Measurements from ENCODE around the gene UBR4.

The UBR4 gene

DNA sequence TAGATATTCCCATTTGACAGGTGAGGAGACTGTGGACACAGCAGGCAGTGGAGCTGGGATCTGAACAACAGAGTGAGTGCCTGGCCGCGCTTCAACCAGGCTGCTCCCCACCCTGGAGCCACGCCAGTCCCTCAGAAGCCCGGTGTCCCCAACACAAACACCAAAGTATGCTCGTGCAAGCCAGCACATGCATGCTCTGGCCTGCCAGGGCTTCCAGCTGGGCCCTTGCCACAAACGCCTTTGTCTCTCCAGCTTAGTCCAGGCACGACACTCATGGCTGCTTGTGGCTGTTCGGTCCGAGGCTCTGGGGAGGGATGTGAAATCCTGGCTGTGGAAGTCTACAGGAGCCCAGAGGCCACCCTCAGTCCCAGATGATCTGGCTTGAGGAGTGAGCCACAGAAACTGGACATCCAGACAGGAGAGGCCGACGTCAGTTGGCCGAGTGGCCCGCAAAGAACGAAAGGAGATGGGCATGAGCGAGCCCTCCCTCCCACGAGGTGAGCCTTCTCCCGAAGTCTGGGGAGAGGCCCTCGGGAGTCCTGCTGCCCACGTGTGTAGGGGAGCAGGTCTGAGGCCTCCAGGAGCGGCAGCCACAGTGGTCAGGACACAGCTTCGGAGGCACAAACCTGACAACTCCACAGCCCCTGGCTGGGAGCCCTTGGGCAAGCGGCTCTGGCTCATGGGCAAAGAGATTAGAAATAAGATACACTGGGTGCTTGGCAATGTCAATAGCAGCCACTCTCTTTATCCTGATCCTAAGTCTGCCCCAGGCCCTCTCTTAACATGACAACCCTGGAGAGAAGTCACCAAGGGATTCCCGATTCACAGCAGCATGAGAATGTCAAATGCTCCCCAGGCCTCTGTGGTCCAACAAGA lies 136.5 kb downstream of the UBR4 start:
- DNase-seq (ENCODE audit: insufficient read length) (no peak), FAIRE-seq (no peak)
- TF ChIP-seq POLR2AphosphoS5 (IDR thresholded peaks at IDR 0.05; ENCODE audit: low read depth, low read length) (0 out of 2 replicates have a peak, but pooled peaks have one; percentile 5), POLR2A (IDR thresholded peaks at IDR 0.05; ENCODE audit: low read depth, low read length) (no peak)

GRCh38 chr1:19072285-19072981 lies 137.6 kb downstream of the UBR4 start:
- no peak for FAIRE-seq
- no peak for DNase-seq (ENCODE audit: insufficient read length)
- TF ChIP-seq TAF1 (IDR thresholded peaks at IDR 0.05; ENCODE audit: borderline replicate concordance, low read depth, low read length) = no peak
- TF ChIP-seq POLR2A (IDR thresholded peaks at IDR 0.05; ENCODE audit: low read depth, low read length) = peak; percentile 7; the same call in 1 of the 2 replicates

DNA sequence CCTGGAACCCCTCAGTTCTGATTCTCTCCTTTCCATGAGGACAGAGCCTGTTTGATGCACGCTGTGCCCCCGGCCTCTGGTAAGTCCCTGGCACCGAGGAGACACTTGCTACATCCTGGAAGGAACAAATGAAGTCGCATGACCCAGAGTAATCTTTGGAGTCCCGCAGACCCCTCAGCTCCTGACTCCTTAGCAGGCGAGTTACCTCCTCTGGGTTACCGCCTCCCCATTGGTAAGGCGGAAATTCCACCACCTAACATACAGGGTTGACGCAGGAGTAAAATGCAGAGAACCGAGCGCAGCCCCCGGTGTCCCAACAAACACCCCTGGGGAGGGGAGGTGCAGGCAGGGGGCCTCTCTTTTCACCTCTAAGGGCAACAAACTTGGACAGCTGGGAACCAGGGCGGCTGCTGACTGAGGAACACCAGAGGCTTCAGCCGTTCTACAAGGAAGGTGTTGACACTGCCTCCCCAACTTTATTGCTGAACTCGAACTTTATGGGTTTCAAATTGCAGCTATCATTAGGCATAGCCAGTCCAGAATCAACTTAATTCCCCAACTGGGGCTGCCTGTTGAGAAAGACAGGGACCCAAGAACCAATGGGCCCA lies 138.3 kb downstream of the UBR4 start:
- TF ChIP-seq POLR2A (IDR thresholded peaks at IDR 0.05; ENCODE audit: low read depth, low read length) (no peak), POLR2AphosphoS5 (IDR thresholded peaks at IDR 0.05; ENCODE audit: low read depth, low read length) (no peak), TAF1 (IDR thresholded peaks at IDR 0.05; ENCODE audit: borderline replicate concordance, low read depth, low read length) (no peak)
- FAIRE-seq = no peak

DNA sequence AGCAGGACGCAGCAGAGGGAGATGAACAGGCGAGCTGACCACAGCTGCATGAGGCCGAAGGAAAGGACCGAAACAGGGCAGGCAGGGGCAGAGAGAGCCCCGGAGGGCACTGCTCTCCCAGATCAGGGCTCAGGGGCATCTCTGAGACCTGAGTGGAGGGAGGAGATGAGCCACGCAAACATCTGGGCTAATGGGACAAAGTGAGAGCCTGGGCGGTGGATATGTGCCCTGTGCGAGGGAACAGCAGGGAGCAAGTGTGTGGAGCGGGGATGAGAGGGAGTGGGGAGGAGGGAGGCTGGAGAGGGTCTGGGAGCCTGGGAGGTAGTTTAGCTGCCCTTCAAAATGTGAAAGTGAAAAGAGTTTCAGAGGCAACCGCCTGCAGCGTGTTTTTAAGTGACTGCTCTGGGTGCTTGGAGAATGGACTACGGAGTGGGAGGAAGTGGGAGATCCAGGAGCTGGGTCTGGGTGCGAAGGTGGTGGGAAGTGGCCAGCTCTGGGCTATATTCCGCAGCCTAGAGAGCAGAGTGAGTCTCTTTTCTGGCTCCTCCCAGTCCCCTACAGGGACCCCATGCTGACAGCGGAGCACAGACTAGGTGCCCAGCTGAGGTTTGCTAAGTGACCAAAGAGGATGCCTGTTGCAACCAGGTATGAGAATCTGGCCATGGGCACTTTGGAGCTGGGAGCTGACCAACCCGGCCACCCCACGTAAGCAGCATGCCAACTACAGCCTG lies 139.0 kb downstream of the UBR4 start:
- TF ChIP-seq POLR2A (IDR thresholded peaks at IDR 0.05; ENCODE audit: low read depth, low read length) = no peak
- TF ChIP-seq POLR2AphosphoS5 (IDR thresholded peaks at IDR 0.05; ENCODE audit: low read depth, low read length) = no peak
- TF ChIP-seq TAF1 (IDR thresholded peaks at IDR 0.05; ENCODE audit: borderline replicate concordance, low read depth, low read length) = no peak
- no peak for FAIRE-seq
- DNase-seq (ENCODE audit: insufficient read length) = no peak

More for the DNA sequence above, 138.3 kb downstream of the UBR4 start:
- no peak for DNase-seq (ENCODE audit: insufficient read length)

GRCh38 chr1:19070197-19070651 lies 139.8 kb downstream of the UBR4 start:
- DNase-seq (ENCODE audit: insufficient read length) = no peak
- TF ChIP-seq POLR2A (IDR thresholded peaks at IDR 0.05; ENCODE audit: low read depth, low read length) = no peak
- no peak for TF ChIP-seq TAF1 (IDR thresholded peaks at IDR 0.05; ENCODE audit: borderline replicate concordance, low read depth, low read length)
- TF ChIP-seq POLR2AphosphoS5 (IDR thresholded peaks at IDR 0.05; ENCODE audit: low read depth, low read length) = no peak; the same call in 1 of the 2 replicates

GRCh38 chr1:19068639-19069276 lies 141.3 kb downstream of the UBR4 start:
- FAIRE-seq (no peak), DNase-seq (ENCODE audit: insufficient read length) (no peak)
- TF ChIP-seq POLR2A (IDR thresholded peaks at IDR 0.05; ENCODE audit: low read depth, low read length) (no peak), POLR2AphosphoS5 (IDR thresholded peaks at IDR 0.05; ENCODE audit: low read depth, low read length) (no peak), TAF1 (IDR thresholded peaks at IDR 0.05; ENCODE audit: borderline replicate concordance, low read depth, low read length) (no peak)

More at GRCh38 chr1:19070197-19070651, 139.8 kb downstream of the UBR4 start:
- FAIRE-seq = no peak

DNA sequence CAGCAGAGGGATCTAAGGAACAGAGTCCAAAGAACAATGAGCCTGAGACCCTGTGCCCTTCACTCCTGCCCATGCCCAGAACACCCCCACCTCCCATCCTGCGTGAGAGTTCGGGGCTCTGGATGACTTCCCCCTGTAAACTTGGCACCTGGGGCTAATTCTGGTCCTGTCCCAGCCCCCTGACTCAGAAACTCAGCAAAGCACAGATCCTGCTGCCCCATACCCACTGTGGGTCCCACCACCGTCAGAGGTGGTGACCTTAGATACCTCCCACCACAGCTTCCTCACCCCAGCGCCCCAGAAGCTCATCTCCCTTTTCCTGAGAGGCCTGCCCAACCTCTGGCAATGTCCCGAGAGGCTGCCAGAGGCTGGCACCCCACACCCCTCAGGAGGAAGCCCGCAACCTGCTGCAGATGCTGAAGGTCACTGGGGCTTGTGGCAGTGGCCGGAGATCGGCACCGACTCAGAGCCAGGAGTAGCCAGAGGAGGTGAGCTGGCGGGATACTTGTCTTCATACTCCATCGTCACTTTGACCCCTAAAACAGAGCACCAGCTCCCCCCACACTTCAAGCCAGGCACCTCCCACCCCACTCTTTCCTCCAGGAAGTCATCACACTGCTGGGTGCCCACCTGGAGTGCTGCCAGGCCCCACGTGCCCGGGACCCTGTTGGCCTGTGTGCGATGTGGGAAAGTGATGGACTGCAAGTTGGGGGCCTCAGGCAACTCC lies 142.0 kb downstream of the UBR4 start:
- TF ChIP-seq POLR2AphosphoS5 (IDR thresholded peaks at IDR 0.05; ENCODE audit: low read depth, low read length) (no peak), POLR2A (IDR thresholded peaks at IDR 0.05; ENCODE audit: low read depth, low read length) (no peak)
- no peak for FAIRE-seq

DNA sequence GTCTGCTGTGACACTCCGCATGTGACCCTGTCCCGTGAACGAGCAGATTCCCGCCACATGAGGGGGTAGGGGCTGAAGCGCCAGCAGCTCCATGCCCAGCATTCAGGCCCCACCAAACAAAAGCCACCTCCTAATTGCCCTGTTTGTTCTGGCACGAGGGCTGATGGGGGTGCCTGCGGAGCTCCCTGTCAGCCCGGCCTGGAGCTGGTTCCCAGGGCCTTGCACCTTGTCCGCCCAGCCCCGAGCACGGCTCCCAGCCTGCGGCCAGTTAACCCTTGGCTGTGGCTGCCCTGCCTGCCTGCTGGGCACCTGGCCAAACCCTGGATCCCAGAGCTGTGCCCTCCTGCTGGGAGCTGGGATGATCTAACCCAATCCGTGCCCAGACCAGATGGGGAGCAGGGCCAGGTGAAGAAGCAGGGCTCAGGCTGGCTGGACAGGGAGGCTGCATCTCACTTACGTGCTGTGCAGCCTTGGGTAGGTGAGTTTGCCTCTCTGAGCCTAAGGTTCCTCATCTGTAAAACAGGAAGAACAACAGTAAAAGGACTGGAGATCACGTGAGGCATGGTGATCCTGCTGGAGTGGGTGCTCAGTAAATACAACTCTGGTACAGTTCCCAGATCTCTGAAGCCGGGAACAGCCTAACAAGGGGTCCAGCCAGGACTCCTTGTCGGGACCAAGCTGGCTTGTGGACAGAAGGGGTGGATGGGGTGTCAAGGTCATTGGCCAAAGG lies 142.7 kb downstream of the UBR4 start:
- DNase-seq (ENCODE audit: insufficient read length) (no peak), FAIRE-seq (no peak)
- TF ChIP-seq POLR2AphosphoS5 (IDR thresholded peaks at IDR 0.05; ENCODE audit: low read depth, low read length) = no peak
- TF ChIP-seq POLR2A (IDR thresholded peaks at IDR 0.05; ENCODE audit: low read depth, low read length) = no peak
- no peak for TF ChIP-seq TAF1 (IDR thresholded peaks at IDR 0.05; ENCODE audit: borderline replicate concordance, low read depth, low read length)

More for the DNA sequence above, 142.0 kb downstream of the UBR4 start:
- no peak for DNase-seq (ENCODE audit: insufficient read length)

DNA sequence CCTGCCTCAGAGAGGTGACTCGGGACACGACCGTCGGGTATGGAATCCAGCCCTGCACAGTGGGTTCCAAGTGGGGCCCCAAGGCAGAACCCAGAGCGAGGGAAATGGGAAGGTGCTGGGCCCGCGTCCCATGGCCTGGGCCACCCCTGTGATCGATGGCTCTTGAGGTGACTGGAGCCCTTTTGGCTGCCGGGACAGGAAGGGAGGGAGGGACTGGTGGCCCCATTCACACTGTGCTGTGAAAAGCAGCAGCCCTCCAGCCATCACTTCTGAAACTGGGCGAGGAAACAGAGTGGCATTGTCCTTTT lies 143.2 kb downstream of the UBR4 start:
- DNase-seq (ENCODE audit: insufficient read length) = no peak
- no peak for FAIRE-seq
- no peak for TF ChIP-seq POLR2AphosphoS5 (IDR thresholded peaks at IDR 0.05; ENCODE audit: low read depth, low read length)
- no peak for TF ChIP-seq TAF1 (IDR thresholded peaks at IDR 0.05; ENCODE audit: borderline replicate concordance, low read depth, low read length)
- TF ChIP-seq POLR2A (IDR thresholded peaks at IDR 0.05; ENCODE audit: low read depth, low read length) = no peak
